22Rv1 (cell line): ENCODE results near the gene KLHL42.

Experiments used
- H3K27ac ChIP-seq: fragments of 450-650 bp; 2 replicates; pipeline ENCODE4 v1.5.1; 2017
- CTCF ChIP-seq: fragments of 450-650 bp; IDR thresholded peaks from 2 replicates; pipeline ENCODE4 v1.5.1; 2017; ENCODE audit warnings: mild to moderate bottlenecking
- ZFX ChIP-seq: fragments of 450-650 bp; IDR thresholded peaks from 2 replicates; pipeline ENCODE4 v1.6.1; 2017; ENCODE audit warnings: antibody characterized with exemption, borderline replicate concordance

KLHL42 gene

GRCh38 chr12:27751386-27752047 is 28.5 kb upstream of the KLHL42 start:
- TF ChIP-seq CTCF (no peak), ZFX (no peak)
- peak overlapping the region; percentile 46 for H3K27ac ChIP-seq

DNA sequence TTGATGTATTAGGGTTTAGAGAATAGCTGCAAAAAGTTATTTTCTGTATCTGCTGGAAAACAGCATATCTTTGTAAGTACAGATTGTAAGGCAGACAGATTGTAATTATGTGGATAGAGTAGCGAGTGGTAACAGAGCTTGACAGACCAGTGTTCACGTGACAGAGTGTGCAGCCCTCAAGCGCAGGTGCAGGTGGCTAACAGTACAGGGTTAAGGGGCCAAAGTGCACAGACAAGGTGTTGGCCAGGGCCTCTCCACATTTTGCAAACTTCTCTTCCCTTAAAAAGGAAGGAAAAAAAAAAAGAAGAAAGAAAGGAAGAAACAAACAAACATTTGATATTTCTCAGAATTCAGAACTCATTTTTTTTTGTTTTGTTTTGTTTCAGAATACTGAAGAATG is 25.2 kb upstream of the KLHL42 start:
- TF ChIP-seq ZFX (no peak), CTCF (no peak)
- no peak overlapping the region for H3K27ac ChIP-seq

GRCh38 chr12:27756670-27757195 is 23.3 kb upstream of the KLHL42 start:
- TF ChIP-seq CTCF = no peak
- no peak for TF ChIP-seq ZFX
- peak overlapping the region; percentile 3; the same call in 1 of the 2 replicates for H3K27ac ChIP-seq

GRCh38 chr12:27762757-27763156 is 17.3 kb upstream of the KLHL42 start:
- TF ChIP-seq ZFX = no peak
- TF ChIP-seq CTCF = no peak
- H3K27ac ChIP-seq = no peak overlapping the region

- no peak for TF ChIP-seq CTCF
- no peak overlapping the region for H3K27ac ChIP-seq
These were observed 13.4 kb upstream of the KLHL42 start for GRCh38 chr12:27766587-27766986.

- H3K27ac ChIP-seq = no peak overlapping the region
- TF ChIP-seq ZFX (no peak), CTCF (no peak)
These were observed 10.8 kb upstream of the KLHL42 start for GRCh38 chr12:27769142-27769673.

- TF ChIP-seq CTCF (no peak), ZFX (no peak)
- H3K27ac ChIP-seq = no peak overlapping the region
These were observed 8.3 kb upstream of the KLHL42 start for GRCh38 chr12:27771481-27772327.
